DND-41 (cell line): Measurements from ENCODE around the gene C5orf52.

ENCODE experiments used
- EZH2 ChIP-seq: IDR thresholded peaks from 3 replicates; pipeline ENCODE4 v1.6.1; 2012; ENCODE audit warnings: borderline replicate concordance, low read depth, mild to moderate bottlenecking, moderate library complexity, low read length, inconsistent platforms; ENCODE audit not compliant: severe bottlenecking
- TF ChIP-seq, protein P1 (sequence below): IDR thresholded peaks from 2 replicates; pipeline ENCODE4 v1.5.1; 2012; ENCODE audit warnings: borderline replicate concordance, low read length, moderate library complexity, mild to moderate bottlenecking; ENCODE audit not compliant: poor library complexity, severe bottlenecking; ENCODE audit errors: extremely low read depth

DNA sequence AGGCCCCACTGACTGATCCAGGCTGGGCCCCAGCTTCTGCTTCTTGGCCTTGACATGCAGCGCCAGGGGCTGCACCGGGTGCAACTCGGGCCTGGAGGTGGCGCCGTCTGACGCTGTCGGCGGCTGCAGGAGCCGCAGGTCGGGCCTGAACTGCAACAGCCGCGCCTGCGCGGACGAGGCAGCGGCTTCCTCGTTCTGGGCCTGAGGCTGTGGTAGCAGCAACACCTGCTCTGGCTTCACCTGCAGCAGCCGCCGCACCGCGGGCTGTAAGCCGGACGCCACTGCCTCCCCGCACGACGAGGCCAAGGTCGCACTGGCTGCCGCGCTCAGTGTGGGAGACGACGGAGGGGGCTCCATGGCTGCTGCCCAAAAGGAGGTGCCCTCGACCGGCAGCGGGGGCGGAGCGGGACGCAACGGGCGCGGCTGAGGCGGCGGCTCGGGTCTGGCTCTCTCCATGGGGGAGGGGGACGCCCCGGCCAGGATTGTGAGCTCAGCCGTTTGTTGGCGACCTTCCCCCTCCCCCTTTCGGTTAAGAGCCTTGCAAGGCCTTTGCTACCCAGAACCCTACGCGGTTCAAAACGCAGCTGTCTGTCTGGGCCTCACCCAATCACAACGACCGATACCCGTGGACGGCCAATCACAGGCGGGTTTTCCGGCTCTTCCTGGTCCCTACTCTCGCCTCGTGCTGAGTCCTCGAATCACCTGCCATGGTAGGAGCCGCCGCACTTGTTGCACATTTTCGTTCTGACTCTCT lies 19.5 kb upstream of the C5orf52 start:
- TF ChIP-seq, protein P1, sequence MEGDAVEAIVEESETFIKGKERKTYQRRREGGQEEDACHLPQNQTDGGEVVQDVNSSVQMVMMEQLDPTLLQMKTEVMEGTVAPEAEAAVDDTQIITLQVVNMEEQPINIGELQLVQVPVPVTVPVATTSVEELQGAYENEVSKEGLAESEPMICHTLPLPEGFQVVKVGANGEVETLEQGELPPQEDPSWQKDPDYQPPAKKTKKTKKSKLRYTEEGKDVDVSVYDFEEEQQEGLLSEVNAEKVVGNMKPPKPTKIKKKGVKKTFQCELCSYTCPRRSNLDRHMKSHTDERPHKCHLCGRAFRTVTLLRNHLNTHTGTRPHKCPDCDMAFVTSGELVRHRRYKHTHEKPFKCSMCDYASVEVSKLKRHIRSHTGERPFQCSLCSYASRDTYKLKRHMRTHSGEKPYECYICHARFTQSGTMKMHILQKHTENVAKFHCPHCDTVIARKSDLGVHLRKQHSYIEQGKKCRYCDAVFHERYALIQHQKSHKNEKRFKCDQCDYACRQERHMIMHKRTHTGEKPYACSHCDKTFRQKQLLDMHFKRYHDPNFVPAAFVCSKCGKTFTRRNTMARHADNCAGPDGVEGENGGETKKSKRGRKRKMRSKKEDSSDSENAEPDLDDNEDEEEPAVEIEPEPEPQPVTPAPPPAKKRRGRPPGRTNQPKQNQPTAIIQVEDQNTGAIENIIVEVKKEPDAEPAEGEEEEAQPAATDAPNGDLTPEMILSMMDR = no peak
- no peak for TF ChIP-seq EZH2
